H1 (cell line): ENCODE results near the gene TUBGCP3. TPM values are rescaled to one million over a fixed set of nuclear protein-coding genes. Genes with fewer than 3 reads are reported as not detected.

Experiments
- BACH1 ChIP-seq: IDR thresholded peaks from 2 replicates; pipeline ENCODE4 v1.6.1; 2012; ENCODE audit warnings: low read length, improper control_type of control experiment
- BCL11A ChIP-seq, 2 experiments: IDR thresholded peaks; one replicate each; pipeline ENCODE4 v1.6.1; 2011; ENCODE audit warnings: low read depth in 2 of 2, low read length in 2 of 2, mild to moderate bottlenecking in 2 of 2
- CBX8 ChIP-seq: fragments of 300-800, 300-1000 bp; sonication (generic); IDR thresholded peaks from 2 replicates; pipeline ENCODE4 v1.7.1; 2016; ENCODE audit warnings: low read depth, low read length, borderline replicate concordance
- CEBPB ChIP-seq: IDR thresholded peaks from 2 replicates; pipeline ENCODE4 v1.6.1; 2012; ENCODE audit warnings: low read depth, low read length
- CHD1 ChIP-seq: IDR thresholded peaks from 2 replicates; pipeline ENCODE4 v1.6.1; 2012; ENCODE audit warnings: low read depth, low read length, improper control_type of control experiment
- EGR1 ChIP-seq: IDR thresholded peaks from 2 replicates; pipeline ENCODE4 v1.6.1; 2011; ENCODE audit warnings: low read depth, low read length, borderline replicate concordance
- EZH2 ChIP-seq: fragments of 200-600 bp; sonication (generic); IDR thresholded peaks from 2 replicates; pipeline ENCODE4 v1.7.1; 2012; ENCODE audit warnings: low read depth, mild to moderate bottlenecking, moderate library complexity, low read length, inconsistent platforms; ENCODE audit not compliant: severe bottlenecking
- FOSL1 ChIP-seq: IDR thresholded peaks from 2 replicates; pipeline ENCODE4 v1.6.1; 2011; ENCODE audit warnings: mild to moderate bottlenecking, low read depth, low read length, moderate library complexity; ENCODE audit not compliant: insufficient read depth
- GABPA ChIP-seq: IDR thresholded peaks from 2 replicates; pipeline ENCODE4 v1.6.1; 2011; ENCODE audit warnings: mild to moderate bottlenecking, low read length, moderate library complexity, borderline replicate concordance; ENCODE audit not compliant: insufficient read depth
- GTF2F1 ChIP-seq: IDR thresholded peaks from 2 replicates; pipeline ENCODE4 v1.6.1; 2012; ENCODE audit warnings: low read depth, low read length, improper control_type of control experiment, borderline replicate concordance
- KDM4A ChIP-seq: IDR thresholded peaks from one replicate; pipeline ENCODE4 v1.7.1; 2012; ENCODE audit warnings: low read depth, mild to moderate bottlenecking, moderate library complexity, low read length, inconsistent platforms; ENCODE audit not compliant: severe bottlenecking
- KDM5A ChIP-seq: fragments of 200-600 bp; IDR thresholded peaks from 2 replicates; pipeline ENCODE4 v1.7.1; 2012; ENCODE audit warnings: mild to moderate bottlenecking, low read length, inconsistent platforms, mixed read lengths
- POLR2A ChIP-seq, 2 experiments: IDR thresholded peaks; 1 replicate in 1 of 2; 2 replicates in 1 of 2; pipeline ENCODE4 v1.6.1; 2011; ENCODE audit warnings: low read depth in 2 of 2, low read length in 2 of 2, mild to moderate bottlenecking in 2 of 2; ENCODE audit errors: control extremely low read depth in 1 of 2
- RNF2 ChIP-seq: fragments of 200-900, 300-1000 bp; sonication (generic); IDR thresholded peaks from 2 replicates; pipeline ENCODE4 v1.7.1; 2016; ENCODE audit warnings: borderline replicate concordance, low read depth, mild to moderate bottlenecking, antibody characterized with exemption, low read length; ENCODE audit not compliant: poor library complexity, severe bottlenecking; ENCODE audit errors: missing control alignments
- SAP30 ChIP-seq: fragments of 300-600 bp; sonication (generic); IDR thresholded peaks from 2 replicates; pipeline ENCODE4 v1.7.1; 2012; ENCODE audit warnings: low read length, moderate library complexity, mild to moderate bottlenecking, inconsistent platforms; ENCODE audit not compliant: insufficient read depth, insufficient replicate concordance
- SIRT6 ChIP-seq: IDR thresholded peaks from one replicate; pipeline ENCODE4 v1.7.1; 2012; ENCODE audit warnings: low read length, inconsistent platforms
- SUZ12 ChIP-seq: fragments of 200-600 bp; sonication (generic); IDR thresholded peaks from 2 replicates; pipeline ENCODE4 v1.6.1; 2012; ENCODE audit warnings: mild to moderate bottlenecking, inconsistent platforms, low read length, moderate library complexity, mixed read lengths
- TAF1 ChIP-seq: IDR thresholded peaks from 2 replicates; pipeline ENCODE4 v1.6.1; 2011; ENCODE audit warnings: mild to moderate bottlenecking, low read depth, low read length
- TAF7 ChIP-seq: optimal IDR thresholded peaks from 2 replicates; pipeline ENCODE3; 2011; ENCODE audit warnings: low read depth, mild to moderate bottlenecking, inconsistent platforms, low read length, moderate library complexity, borderline replicate concordance
- TBP ChIP-seq: IDR thresholded peaks from 2 replicates; pipeline ENCODE4 v1.6.1; 2011; ENCODE audit warnings: low read depth, low read length, improper control_type of control experiment
- polyA plus RNA-seq, 7 experiments: library from polyadenylated mRNA; depleted of rRNA in 3 of 7; stranded (reverse) in 5 of 7; unstranded in 2 of 7; fragments of >200 nt in 5 of 7; fragments of 200-250 nt in 2 of 7; gene quantifications; 1 replicate in 5 of 7; 2 replicates in 1 of 7; 4 replicates in 1 of 7; pipeline versions ENCODE4 v1.2.1 to v1.2.3, GENCODE V29; 2011 to 2013; ENCODE audit warnings: missing spikeins in 2 of 7, mixed read lengths in 2 of 7
- total RNA-seq: library from RNA; stranded (reverse); fragmentation: NEBNext Ultra II Directional; extraction: Animal tissue kit (Norgen Biotek cat#: 25700); gene quantifications from 2 replicates; pipeline ENCODE4 v1.2.1, GENCODE V29; 2021
- TF ChIP-seq, protein P1 (sequence below): IDR thresholded peaks from 2 replicates; pipeline ENCODE4 v1.6.1; 2012; ENCODE audit warnings: inconsistent platforms
- TF ChIP-seq, protein P2 (sequence below), 3 experiments: IDR thresholded peaks; 1 replicate in 2 of 3; 2 replicates in 1 of 3; pipeline versions ENCODE4 v1.5.1 to v1.6.1; 2011; ENCODE audit warnings: low read length in 3 of 3, mild to moderate bottlenecking in 3 of 3, inconsistent platforms in 2 of 3, low read depth in 1 of 3, moderate library complexity in 1 of 3; ENCODE audit not compliant: insufficient read depth in 1 of 3; ENCODE audit errors: control extremely low read depth in 1 of 3

The TUBGCP3 gene
- total and polyA plus RNA-seq, 2 of the 8 experiments (the other 6 are each of a cell fraction or from before 2014, with no cell fraction given): 27.0 to 31.7 TPM

DNA sequence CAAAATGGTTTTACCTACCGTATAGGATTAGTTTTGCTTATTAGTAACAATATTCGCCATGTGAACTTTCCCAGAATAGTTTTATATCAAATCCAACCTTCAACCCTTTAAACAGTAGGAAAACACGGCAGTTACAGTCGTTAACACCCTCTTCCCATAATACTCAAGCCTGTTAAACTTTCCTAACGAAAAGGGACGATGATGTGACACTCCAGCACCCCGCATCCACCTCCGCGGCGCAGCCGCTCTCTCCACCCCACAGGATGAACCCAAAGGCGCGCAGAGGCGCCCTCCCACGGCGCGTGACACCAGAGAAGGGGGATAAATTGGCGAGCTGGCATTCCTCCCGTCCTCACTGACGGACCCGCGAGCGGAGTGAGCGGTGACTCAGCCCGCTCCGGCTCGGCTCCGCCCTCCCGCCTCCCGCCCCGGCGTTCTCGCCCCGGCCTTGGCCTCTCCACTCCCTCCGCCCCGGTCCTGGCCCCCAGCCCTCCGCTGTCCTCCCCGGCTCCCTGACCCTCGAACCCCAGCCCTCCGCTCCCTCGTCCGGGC lies 665 bp downstream of the TUBGCP3 start (continued):
- TF ChIP-seq BCL11A (IDR thresholded peaks at IDR 0.05; ENCODE audit: low read depth in 2 of 2, low read length in 2 of 2): no peak
- no peak for TF ChIP-seq KDM5A
- no peak for TF ChIP-seq KDM4A
- TF ChIP-seq TBP: peak; percentile 52
- no peak for TF ChIP-seq FOSL1
- TF ChIP-seq CEBPB: no peak
- TF ChIP-seq EZH2: no peak
- peak in 1 of 2 experiments; percentile 53; a peak in 2 of 3 replicates for TF ChIP-seq POLR2A (IDR thresholded peaks at IDR 0.05; ENCODE audit: control extremely low read depth in 1 of 2, low read depth in 2 of 2, low read length in 2 of 2)
- no peak for TF ChIP-seq TAF7
- 0 out of 2 replicates have a peak, but pooled peaks have one; percentile 57 for TF ChIP-seq BACH1
- no peak for TF ChIP-seq EGR1
- no peak for TF ChIP-seq GABPA
- no peak for TF ChIP-seq GTF2F1
- 0 out of 2 replicates have a peak, but pooled peaks have one; percentile 33 for TF ChIP-seq SUZ12
- no peak for TF ChIP-seq CHD1
- TF ChIP-seq SIRT6: no peak
- no peak for TF ChIP-seq RNF2
- no peak for TF ChIP-seq SAP30
- peak; percentile 51 for TF ChIP-seq TAF1
- TF ChIP-seq, protein P1, sequence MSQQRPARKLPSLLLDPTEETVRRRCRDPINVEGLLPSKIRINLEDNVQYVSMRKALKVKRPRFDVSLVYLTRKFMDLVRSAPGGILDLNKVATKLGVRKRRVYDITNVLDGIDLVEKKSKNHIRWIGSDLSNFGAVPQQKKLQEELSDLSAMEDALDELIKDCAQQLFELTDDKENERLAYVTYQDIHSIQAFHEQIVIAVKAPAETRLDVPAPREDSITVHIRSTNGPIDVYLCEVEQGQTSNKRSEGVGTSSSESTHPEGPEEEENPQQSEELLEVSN: no peak
- TF ChIP-seq, protein P2, sequence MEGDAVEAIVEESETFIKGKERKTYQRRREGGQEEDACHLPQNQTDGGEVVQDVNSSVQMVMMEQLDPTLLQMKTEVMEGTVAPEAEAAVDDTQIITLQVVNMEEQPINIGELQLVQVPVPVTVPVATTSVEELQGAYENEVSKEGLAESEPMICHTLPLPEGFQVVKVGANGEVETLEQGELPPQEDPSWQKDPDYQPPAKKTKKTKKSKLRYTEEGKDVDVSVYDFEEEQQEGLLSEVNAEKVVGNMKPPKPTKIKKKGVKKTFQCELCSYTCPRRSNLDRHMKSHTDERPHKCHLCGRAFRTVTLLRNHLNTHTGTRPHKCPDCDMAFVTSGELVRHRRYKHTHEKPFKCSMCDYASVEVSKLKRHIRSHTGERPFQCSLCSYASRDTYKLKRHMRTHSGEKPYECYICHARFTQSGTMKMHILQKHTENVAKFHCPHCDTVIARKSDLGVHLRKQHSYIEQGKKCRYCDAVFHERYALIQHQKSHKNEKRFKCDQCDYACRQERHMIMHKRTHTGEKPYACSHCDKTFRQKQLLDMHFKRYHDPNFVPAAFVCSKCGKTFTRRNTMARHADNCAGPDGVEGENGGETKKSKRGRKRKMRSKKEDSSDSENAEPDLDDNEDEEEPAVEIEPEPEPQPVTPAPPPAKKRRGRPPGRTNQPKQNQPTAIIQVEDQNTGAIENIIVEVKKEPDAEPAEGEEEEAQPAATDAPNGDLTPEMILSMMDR (IDR thresholded peaks at IDR 0.05; ENCODE audit: control extremely low read depth in 1 of 3, insufficient read depth in 1 of 3, low read depth in 1 of 3, low read length in 3 of 3): no peak
- no peak for TF ChIP-seq CBX8
